SH-SY5Y (cell line): ENCODE data around the gene PLA2G4B.

Source experiments
- GATA2 ChIP-seq: IDR thresholded peaks from 2 replicates; pipeline ENCODE4 v1.6.1; 2011; ENCODE audit warnings: mild to moderate bottlenecking, low read depth, low read length
- GATA3 ChIP-seq: IDR thresholded peaks from 2 replicates; pipeline ENCODE4 v1.6.1; 2011; ENCODE audit warnings: low read depth, mild to moderate bottlenecking, low read length, moderate library complexity

PLA2G4B gene

DNA sequence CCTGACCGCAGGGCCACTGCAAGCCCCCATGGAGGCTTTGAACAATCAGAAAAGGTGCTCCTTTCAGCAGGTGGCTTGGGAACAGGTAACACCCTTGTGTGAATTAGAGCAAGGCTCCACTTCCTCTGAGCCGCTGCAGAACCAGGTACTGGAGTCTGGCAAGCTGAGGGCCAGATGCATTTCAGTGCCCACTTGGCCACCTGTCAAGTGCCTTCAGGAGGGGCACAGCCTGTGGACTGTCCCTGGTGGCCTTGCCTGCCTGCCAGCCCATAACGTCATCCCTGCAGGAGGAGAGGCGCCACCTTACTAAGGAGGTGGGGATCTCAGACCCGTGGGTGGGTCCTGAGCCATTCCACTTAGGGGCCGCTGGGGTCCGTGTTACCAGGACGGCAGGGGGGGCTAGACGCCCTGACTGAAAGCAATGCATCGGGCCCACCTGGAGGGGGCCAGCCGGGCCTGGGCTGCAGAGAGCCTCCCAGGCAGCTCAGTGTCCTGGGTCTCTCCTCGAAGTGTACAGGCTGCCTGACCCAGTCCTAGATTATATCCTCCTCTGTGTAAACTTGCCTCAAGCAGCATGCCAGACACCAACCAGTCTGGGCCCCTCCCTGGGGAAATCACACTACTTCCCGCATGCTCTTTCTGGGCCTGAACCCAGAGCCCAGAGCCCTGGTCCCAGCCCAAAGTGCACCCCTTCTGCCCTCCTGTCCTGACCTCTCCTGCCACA lies 39.1 kb downstream of the PLA2G4B start:
- TF ChIP-seq GATA2, result no peak
- TF ChIP-seq GATA3, result no peak

DNA sequence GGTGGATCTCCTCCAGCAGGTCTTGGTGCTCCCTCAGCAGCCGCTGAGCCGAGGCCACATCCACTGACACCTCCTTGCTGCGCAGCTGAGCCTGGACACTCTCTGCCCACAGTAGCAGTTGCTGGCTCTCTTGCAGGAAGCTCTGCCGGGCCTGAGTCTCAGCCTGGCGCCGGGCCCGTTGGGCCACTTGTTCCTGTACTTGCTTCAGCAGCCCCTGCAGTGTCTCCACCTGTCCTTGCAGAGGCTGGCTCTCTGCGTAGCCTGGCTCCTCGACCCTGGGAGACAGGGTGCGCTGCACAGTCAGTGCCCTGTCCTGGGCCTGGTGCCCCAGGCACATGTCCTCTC lies 39.7 kb downstream of the PLA2G4B start:
- no peak for TF ChIP-seq GATA3
- TF ChIP-seq GATA2, result no peak

DNA sequence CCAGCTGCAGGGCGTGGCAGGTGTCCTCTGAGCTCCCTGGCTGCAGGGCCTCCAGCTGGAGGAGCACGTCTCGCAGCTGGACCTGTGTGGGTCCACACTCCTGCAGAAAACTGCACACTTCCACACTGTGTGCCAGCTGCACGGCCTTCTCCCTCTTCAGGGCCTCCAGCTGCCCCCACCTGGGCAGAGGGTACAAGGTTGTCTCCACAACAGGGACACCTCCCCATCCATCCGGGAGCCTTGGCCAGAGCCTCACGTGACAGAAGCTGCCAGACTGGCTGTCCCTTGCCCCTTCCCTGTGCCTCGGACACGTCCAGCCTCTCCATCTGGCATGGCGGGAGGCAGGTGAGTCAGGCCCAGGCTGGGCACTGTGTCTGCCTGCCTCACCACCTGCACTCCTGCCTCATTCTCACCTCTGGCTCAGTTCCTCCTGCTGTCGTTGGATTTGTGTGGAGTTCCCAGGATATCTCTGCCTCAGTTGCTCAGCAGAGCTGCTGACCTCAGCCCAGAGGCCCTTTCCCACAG lies 40.7 kb downstream of the PLA2G4B start:
- no peak for TF ChIP-seq GATA3
- no peak for TF ChIP-seq GATA2

DNA sequence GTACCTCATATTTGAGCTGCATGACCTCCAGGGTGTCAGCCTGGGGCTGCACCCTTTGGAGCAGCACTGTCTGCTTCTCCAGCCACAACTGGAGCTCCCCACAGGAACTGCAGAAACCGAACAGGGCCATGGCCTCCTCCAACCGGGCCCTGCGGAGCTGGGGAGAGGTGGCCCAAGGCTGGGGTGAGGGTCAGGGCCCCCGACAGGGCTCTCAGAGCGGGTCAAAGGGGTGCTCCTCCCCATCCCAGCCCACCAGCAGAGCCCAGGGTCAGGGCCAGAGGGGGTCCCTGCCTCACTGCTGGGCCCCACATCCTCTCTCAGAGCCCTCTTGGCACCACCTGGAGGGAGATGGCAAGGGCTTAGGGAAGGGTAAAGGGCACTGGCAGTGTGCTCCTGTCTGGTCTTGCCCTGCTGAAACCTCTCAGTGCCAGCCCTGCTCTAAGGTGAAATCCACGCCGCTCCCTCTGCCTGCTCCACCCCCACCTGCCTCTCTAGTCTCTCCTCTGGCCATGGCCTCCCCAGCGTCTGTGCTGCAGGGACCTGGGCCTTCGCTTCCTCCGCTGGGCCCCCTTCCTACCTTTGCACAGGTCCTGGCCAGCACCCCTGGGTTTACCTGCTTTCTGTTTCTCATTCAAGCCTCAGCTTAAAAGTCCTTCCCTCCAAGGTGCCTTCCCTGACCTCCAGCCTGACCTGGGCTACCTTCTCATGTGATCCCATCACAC lies 41.7 kb downstream of the PLA2G4B start:
- TF ChIP-seq GATA3 (no peak), GATA2 (no peak)

DNA sequence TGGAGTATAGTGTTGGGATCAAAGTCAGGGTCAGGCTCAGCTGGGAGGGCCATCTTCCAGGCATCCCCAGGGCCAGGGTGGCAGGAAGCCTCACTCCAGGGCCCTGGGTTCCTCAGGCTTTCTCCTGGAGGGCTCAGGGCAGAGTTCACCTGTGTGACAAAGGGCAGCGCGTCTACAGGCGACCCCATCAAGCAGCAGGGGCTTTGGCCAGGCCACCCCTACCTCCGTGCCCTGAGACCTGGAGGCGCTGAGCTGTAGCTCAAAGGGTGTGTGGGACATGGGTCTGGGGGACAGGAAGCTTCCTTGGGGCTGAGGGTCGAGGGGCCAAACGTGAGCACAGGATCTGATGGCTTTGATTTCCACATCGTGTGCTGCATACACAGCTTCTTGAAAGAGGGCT lies 42.4 kb downstream of the PLA2G4B start:
- TF ChIP-seq GATA2 (no peak), GATA3 (no peak)

DNA sequence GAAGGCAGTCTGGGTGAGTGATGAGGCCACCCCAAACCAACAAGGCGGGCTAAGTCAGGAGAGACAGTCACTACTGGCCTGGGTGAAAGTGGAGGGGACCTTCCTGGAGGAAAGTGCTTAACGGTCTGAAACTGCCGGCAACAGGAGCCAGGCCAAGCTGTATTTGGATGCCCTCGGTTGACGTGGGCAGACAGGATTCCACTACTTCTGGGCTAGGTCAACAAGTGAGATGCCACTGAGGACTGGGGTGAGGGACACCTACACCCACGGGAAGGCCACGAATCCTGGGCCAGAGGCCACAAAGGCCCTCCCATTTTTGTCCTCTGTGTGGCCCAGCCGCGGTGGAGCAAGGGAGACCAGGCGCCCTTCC lies 42.9 kb downstream of the PLA2G4B start:
- TF ChIP-seq GATA3 (no peak), GATA2 (no peak)

DNA sequence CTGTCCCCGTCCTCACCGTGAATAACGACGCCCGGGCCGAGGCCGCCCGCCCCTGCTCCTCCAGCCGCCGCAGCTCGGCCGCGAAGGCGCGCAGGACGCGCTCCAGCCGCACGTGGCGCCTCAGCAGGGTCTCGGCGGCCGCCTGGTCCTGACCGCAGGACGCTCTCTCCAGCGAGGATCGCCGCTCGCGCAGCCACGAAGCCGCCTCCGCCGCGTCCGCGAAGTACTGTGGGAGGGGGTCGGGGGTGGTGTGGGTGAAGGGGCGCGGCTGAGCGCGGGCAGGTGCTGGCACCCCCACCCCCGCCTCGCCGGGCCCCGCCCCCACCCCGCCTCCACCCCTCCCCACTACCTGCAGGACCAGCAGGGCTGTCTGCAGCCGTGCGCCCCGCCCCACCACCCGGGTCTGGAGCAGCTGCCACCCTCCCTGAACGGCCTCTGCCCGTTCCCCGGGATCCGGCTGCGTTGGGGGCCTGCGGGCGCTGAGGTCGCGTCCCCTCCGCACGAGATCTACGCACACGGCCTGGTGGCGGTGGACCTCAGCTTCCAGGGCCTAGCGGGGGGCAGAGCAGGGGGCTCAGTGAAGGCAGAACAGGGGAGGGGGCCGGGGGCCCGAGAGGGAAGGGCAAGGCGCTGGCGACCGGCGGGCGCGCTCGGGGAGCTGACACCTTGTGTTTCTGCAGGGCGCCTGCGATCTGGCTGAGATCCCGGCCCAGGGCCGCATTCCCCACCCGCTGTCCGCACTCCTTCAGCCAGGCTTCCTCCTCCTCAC lies 43.5 kb downstream of the PLA2G4B start:
- TF ChIP-seq GATA3 (no peak), GATA2 (no peak)

DNA sequence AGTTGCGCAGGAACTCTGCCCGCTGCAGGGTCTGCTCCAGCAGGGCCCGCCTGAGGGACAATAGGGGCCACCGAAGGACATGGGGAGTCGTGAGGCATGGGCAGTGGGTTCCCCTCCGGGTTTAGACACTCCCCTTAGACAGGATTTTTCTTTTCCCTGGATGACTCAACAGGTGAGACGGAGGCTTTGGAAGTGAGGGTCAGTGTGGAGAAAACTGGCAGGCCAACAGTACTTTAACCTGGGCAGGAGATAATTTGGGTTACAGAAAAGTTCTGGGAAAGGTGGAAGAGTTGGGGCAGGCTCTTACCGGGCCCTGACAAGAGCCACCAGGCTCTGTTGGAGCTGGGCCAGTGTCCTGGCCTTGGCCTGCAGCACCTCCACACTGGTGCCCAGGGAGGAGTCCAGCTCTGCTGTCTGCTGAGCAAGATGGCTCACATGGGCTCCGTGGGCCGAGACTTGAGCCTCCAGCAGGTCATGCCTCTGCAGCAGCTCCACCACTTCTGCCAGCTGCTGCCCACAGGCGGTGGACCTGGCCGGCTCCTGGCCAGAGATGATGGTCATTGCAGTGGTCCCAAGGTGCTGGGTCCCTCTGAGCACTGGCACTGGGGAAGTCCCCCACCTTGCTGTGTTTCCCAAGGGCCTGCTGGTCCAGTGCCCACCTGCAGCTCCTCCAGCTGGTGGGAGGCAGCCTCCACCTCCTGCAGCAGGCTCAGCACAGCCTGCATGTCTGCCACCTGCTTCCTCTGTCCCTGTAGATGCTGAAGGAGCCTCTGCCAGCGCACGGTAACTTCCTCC lies 44.2 kb downstream of the PLA2G4B start:
- TF ChIP-seq GATA3 (no peak), GATA2 (no peak)

DNA sequence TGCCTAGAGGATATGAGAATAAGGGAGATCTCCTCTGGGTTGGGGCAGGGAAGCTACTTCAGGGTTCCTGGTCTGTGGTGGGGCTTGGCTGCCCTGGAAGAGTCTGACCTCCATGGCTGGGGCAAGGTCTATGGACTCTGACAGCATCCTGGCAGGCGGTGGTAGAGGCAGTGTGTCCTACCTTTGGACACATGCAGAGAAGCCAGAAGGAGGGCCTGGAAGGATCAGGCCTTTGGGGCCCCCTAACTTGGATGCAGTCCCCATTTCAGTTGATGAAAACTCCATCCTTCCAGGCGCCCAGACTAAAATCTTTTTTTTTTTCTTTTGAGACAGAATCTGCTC lies 44.8 kb downstream of the PLA2G4B start:
- TF ChIP-seq GATA2, result no peak
- TF ChIP-seq GATA3, result no peak

DNA sequence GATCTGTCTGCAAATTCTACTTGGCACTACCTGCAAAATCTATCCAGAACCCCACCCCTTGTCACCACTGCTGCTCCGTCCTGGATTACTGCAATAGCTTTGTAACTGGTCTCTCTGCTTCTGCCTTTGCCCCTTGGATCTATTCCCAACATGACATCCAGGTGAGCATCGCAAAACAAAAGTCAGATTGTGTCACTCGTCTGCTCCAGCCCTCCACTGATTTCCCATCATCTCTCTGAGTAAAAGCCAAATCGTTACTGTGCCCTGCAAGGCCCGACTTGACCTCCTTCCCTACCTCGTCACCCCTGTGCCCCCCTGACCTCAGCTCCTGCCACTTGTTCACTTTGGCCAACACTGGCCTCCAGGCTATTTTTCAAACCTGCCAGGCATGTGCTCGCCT lies 45.8 kb downstream of the PLA2G4B start:
- TF ChIP-seq GATA3, result no peak
- no peak for TF ChIP-seq GATA2

DNA sequence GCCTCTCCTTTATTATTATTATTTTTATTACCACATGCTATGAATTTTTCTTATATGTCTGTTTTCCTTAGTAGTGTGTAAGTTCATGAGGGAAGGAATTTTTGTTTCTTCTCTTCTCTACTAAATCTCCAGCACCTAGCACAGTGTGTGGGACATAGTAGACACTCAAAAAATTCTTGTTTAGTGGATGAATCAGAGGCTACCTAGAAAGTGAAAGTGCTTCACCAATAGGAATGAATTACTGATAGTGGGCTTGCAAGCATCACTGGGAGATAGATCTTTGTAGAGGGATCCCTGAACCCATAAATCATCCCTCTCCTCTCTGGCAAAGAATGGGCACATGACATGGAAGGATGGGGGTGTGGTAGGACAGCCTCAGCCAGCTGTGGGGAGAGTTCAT lies 46.7 kb downstream of the PLA2G4B start:
- TF ChIP-seq GATA3 (no peak), GATA2 (no peak)

DNA sequence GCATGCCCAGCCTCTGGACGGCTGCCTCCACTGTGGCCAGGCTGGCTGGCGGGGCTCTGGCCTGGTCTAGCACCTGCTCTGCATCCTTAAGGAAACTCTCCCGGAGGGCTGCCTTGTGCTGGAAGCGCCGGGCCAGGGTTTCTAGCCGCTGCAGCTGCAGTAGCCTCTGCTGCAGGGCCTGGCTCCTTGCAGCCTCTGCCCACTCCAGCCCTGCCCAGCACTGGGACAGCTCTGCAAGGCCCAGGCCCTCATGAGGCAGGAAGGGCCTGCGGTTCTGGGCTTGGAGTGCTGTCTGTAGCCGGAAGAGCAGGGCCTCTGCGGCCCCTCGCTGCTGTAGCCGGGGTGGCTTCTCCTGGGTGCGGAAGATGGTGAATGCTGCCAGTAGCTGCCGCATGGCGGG lies 47.2 kb downstream of the PLA2G4B start:
- TF ChIP-seq GATA2 (no peak), GATA3 (no peak)

DNA sequence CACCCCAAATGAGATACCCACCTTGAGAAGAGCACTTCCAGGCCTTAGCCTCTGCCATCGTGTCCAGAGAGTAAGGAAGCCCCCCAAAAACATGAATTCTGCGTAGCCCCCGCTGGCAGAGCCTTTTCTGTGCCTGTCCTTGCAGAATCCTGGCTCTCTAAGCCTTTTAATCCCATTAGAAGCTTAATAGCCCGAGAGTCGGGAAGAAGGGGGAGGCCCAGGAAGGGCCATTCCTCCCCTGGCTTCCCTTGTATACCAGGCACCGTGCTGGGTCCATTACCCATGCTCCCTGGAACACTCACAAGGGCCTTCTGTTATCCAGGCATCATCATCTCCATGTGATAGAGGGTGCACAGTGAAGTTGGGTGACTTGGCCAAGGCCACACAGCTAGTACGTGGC lies 48.1 kb downstream of the PLA2G4B start:
- TF ChIP-seq GATA2 (no peak), GATA3 (no peak)

DNA sequence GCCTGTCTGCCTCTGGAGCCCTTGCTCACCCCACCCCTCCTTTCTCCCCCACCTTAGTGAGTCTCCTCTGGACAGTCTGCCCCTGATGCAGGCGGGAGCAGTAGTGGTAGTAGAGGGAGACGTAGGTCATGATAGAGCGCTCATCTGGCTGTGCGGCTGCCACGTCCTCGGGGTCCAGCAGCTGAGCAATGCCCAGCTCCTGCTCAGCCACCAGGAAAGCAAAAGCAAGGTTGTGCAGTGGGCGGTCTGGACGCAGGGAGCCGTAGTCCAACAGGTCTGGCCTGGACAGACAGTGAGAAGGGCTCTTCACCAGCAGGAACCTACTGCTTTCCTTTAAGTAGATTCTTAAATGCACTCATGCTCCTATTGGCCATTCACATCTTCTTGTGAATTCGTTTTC lies 48.5 kb downstream of the PLA2G4B start:
- no peak for TF ChIP-seq GATA3
- no peak for TF ChIP-seq GATA2
